HepG2 (cell line): ENCODE data around the gene SH3D21. TPM values are rescaled to one million over a fixed set of nuclear protein-coding genes. Genes with fewer than 3 reads are reported as not detected.
A peak's percentile ranks its signal among the peaks of the same experiment; 100 is the strongest.

Experiments
- ARID4A ChIP-seq: sonication (generic); formaldehyde crosslinking; IDR thresholded peaks from 2 replicates; pipeline ENCODE4 v1.5.0; 2020; ENCODE audit warnings: mild to moderate bottlenecking, missing genetic modification reagents, borderline replicate concordance
- ATF7 ChIP-seq, 2 experiments: fragments of 450-650 bp in 1 of 2; sonication (generic) in 1 of 2; formaldehyde crosslinking in 1 of 2; IDR thresholded peaks; 2 replicates each; pipeline versions ENCODE4 v1.4.0 to v1.6.1; 2016 to 2020; ENCODE audit warnings: antibody characterized with exemption in 1 of 2, mild to moderate bottlenecking in 1 of 2, missing genetic modification reagents in 1 of 2
- BCL3 ChIP-seq: sonication (generic); formaldehyde crosslinking; IDR thresholded peaks from 2 replicates; pipeline ENCODE4 v1.5.1; 2020; ENCODE audit warnings: mild to moderate bottlenecking, missing genetic modification reagents, moderate library complexity
- ERF ChIP-seq: IDR thresholded peaks from 2 replicates; pipeline ENCODE4 v1.6.1; 2018; ENCODE audit warnings: missing biosample characterization, missing genetic modification reagents
- ETV6 ChIP-seq: sonication (generic); formaldehyde crosslinking; conservative IDR thresholded peaks from 2 replicates; pipeline ENCODE4 v1.4.0; 2020; ENCODE audit warnings: missing genetic modification reagents
- GMEB1 ChIP-seq: sonication (generic); formaldehyde crosslinking; IDR thresholded peaks from 2 replicates; pipeline ENCODE4 v1.5.1; 2020; ENCODE audit warnings: missing genetic modification reagents, mild to moderate bottlenecking, borderline replicate concordance
- HNF4G ChIP-seq, 2 experiments: sonication (generic) in 1 of 2; formaldehyde crosslinking in 1 of 2; IDR thresholded peaks; 2 replicates each; pipeline versions ENCODE4 v1.4.0 to v1.6.1; 2011 to 2020; ENCODE audit warnings: borderline replicate concordance in 2 of 2, low read depth in 2 of 2, mild to moderate bottlenecking in 2 of 2, low read length in 1 of 2, missing genetic modification reagents in 1 of 2, moderate library complexity in 1 of 2
- NONO ChIP-seq, 2 experiments: fragments of 450-650 bp in 1 of 2; sonication (generic) in 1 of 2; formaldehyde crosslinking in 1 of 2; IDR thresholded peaks in 1 of 2; conservative IDR thresholded peaks in 1 of 2; 2 replicates each; pipeline versions ENCODE4 v1.6.1 to v1.8.0; 2017 to 2022; ENCODE audit warnings: mild to moderate bottlenecking in 1 of 2, missing genetic modification reagents in 1 of 2, moderate library complexity in 1 of 2
- NR0B2 ChIP-seq: sonication (generic); formaldehyde crosslinking; IDR thresholded peaks from 2 replicates; pipeline ENCODE4 v1.4.0; 2020; ENCODE audit warnings: mild to moderate bottlenecking, missing genetic modification reagents
- PRMT3 ChIP-seq: sonication (generic); formaldehyde crosslinking; IDR thresholded peaks from 2 replicates; pipeline ENCODE4 v1.8.1; 2022; ENCODE audit warnings: low read depth, mild to moderate bottlenecking, moderate library complexity, missing genetic modification reagents, borderline replicate concordance
- RARA ChIP-seq: IDR thresholded peaks from 2 replicates; pipeline ENCODE4 v1.6.1; 2016; ENCODE audit warnings: missing genetic modification reagents, missing compliant biosample characterization
- SMYD3 ChIP-seq: sonication (generic); formaldehyde crosslinking; IDR thresholded peaks from 2 replicates; pipeline ENCODE4 v1.8.1; 2023; ENCODE audit warnings: mild to moderate bottlenecking, missing genetic modification reagents
- TEAD2 ChIP-seq: sonication (generic); formaldehyde crosslinking; IDR thresholded peaks from 2 replicates; pipeline ENCODE4 v1.9.0; 2021; ENCODE audit warnings: missing genetic modification reagents
- ZFP91 ChIP-seq: sonication (generic); formaldehyde crosslinking; IDR thresholded peaks from 2 replicates; pipeline ENCODE4 v1.9.0; 2022; ENCODE audit warnings: missing genetic modification reagents, mild to moderate bottlenecking, borderline replicate concordance
- polyA plus RNA-seq, 8 experiments: library from polyadenylated mRNA; depleted of rRNA in 3 of 8; stranded (reverse) in 7 of 8; unstranded in 1 of 8; fragments of >200 nt; fragmentation: Illumina TruSeq in 4 of 8; extraction: Trizol in 4 of 8; gene quantifications; 2 replicates each; pipeline versions ENCODE4 v1.2.1 to v1.2.3, GENCODE V29; 2011 to 2016; ENCODE audit warnings: low read depth in 4 of 8, missing spikeins in 1 of 8, mixed read lengths in 1 of 8; ENCODE audit not compliant: insufficient read depth in 1 of 8
- total RNA-seq, 5 experiments: library from RNA; depleted of rRNA; stranded (reverse); fragments of >200 nt; fragmentation: Illumina TruSeq; extraction: Trizol; gene quantifications; 2 replicates each; pipeline ENCODE4 v1.2.3, GENCODE V29; 2016; ENCODE audit warnings: low read depth in 1 of 5

The SH3D21 gene
- total and polyA plus RNA-seq, 2 of the 13 experiments (the other 11 are each of a cell fraction or from before 2014, with no cell fraction given) = 5.1 to 8.6 TPM

GRCh38 chr1:36352125-36352909 lies 46.1 kb downstream of the SH3D21 start (continued):
- TF ChIP-seq ARID4A (CRISPR knock-in tag) (0 out of 2 replicates have a peak, but pooled peaks have one; percentile 11), PRMT3 (no peak), NR0B2 (no peak), BCL3 (CRISPR knock-in tag) (0 out of 2 replicates have a peak, but pooled peaks have one; percentile 64), TEAD2 (CRISPR knock-in tag) (no peak), SMYD3 (CRISPR knock-in tag) (no peak), HNF4G (IDR thresholded peaks at IDR 0.05; ENCODE audit: borderline replicate concordance, low read depth, low read length) (no peak), HNF4G (CRISPR knock-in tag; IDR thresholded peaks at IDR 0.05; ENCODE audit: borderline replicate concordance, low read depth) (peak; percentile 31; the same call in 1 of the 2 replicates), ZFP91 (CRISPR knock-in tag) (peak; percentile 6; the same call in 1 of the 2 replicates), GMEB1 (CRISPR knock-in tag) (0 out of 2 replicates have a peak, but pooled peaks have one; percentile 21), ATF7 (IDR thresholded peaks at IDR 0.05) (no peak), ATF7 (CRISPR knock-in tag; IDR thresholded peaks at IDR 0.05) (no peak), ETV6 (CRISPR knock-in tag) (no peak), ERF (CRISPR knock-in tag) (0 out of 2 replicates have a peak, but pooled peaks have one; percentile 38), NONO (IDR thresholded peaks at IDR 0.05) (no peak), NONO (CRISPR knock-in tag; conservative IDR thresholded peaks at IDR 0.05) (no peak), RARA (CRISPR knock-in tag) (peak; percentile 23; the same call in 1 of the 2 replicates)
